HCT116 (cell line): ENCODE measurements around the gene ARHGAP21. TPM values are rescaled to one million over a fixed set of nuclear protein-coding genes. Genes with fewer than 3 reads are reported as not detected.

Experiments
- ATAC-seq: fragments of 200-7000 bp; cut with Tn5 transposase; 2 replicates; pipeline ENCODE4 v1.9.1; 2020; ENCODE audit warnings: mild to moderate bottlenecking, moderate library complexity
- BruUV-seq: library from RNA; stranded (reverse); fragments of 400-500 nt; replicated peaks from 2 replicates; lab custom pipeline; 2021; lab: Mats Ljungman, UMichigan
- CTCF ChIA-PET: fragments of 300-600 bp; sonication (Branson Sonifier 250); formaldehyde crosslinking; loops from one replicate; lab custom pipeline; 2021; ENCODE audit warnings: antibody characterized with exemption; lab: Charles Lee
- POLR2A ChIA-PET: fragments of 300-600, 350-600 bp; sonication (Branson Sonifier 250); formaldehyde crosslinking; loops from one replicate; lab custom pipeline; 2021; ENCODE audit warnings: antibody characterized with exemption; lab: Charles Lee
- RAD21 ChIA-PET, 2 experiments: fragments of 300-600 bp; sonication (Branson Sonifier 250); formaldehyde crosslinking; loops; one replicate each; lab custom pipeline; 2023; ENCODE audit warnings: low total read pairs in 2 of 2; ENCODE audit not compliant: uncharacterized antibody in 2 of 2, unreplicated experiment in 2 of 2, low non-redundant PET in 1 of 2; lab: Charles Lee
- DNase-seq: peaks from one replicate; pipeline ENCODE4 v3.0.0-alpha.2; 2010; ENCODE audit warnings: low read depth, low spot score
- H2AFZ ChIP-seq: fragments of 200-600 bp; shearing (Covaris generic), sonication (generic); 2 replicates; pipeline ENCODE4 v1.6.1; 2017; ENCODE audit warnings: low read depth, mixed run types, mixed read lengths, antibody characterized with exemption, low read length; ENCODE audit not compliant: poor library complexity, severe bottlenecking
- H3K27ac ChIP-seq: 2 replicates; pipeline ENCODE4 v1.5.1; 2012; ENCODE audit warnings: low read depth, low read length
- H3K27me3 ChIP-seq: fragments of 200-600 bp; sonication (generic); 2 replicates; pipeline ENCODE4 v1.6.1; 2016; ENCODE audit warnings: mixed run types, low read length, mixed read lengths; ENCODE audit not compliant: insufficient read depth
- H3K36me3 ChIP-seq, 2 experiments: fragments of 200-500 bp in 1 of 2; fragments of 200-600 bp in 1 of 2; sonication (Bioruptor generic) in 1 of 2; sonication (generic) in 1 of 2; 2 replicates each; pipeline versions ENCODE4 v1.5.1 to v1.6.1; 2014 to 2016; ENCODE audit warnings: low read length in 2 of 2, inconsistent platforms in 1 of 2, mixed read lengths in 1 of 2, mixed run types in 1 of 2; ENCODE audit not compliant: insufficient read depth in 2 of 2, control insufficient read depth in 1 of 2
- H3K4me1 ChIP-seq, 2 experiments: fragments of 200-600 bp in 1 of 2; sonication (generic) in 1 of 2; 2 replicates each; pipeline versions ENCODE4 v1.5.1 to v1.6.1; 2012 to 2017; ENCODE audit warnings: low read length in 2 of 2, inconsistent platforms in 1 of 2, mild to moderate bottlenecking in 1 of 2, mixed read lengths in 1 of 2, mixed run types in 1 of 2, moderate library complexity in 1 of 2; ENCODE audit not compliant: insufficient read depth in 2 of 2, control insufficient read depth in 1 of 2
- H3K4me2 ChIP-seq: fragments of 200-600 bp; sonication (generic); 2 replicates; pipeline ENCODE4 v1.6.1; 2017; ENCODE audit warnings: mixed run types, low read length, mixed read lengths
- H3K4me3 ChIP-seq, 2 experiments: fragments of 200-600 bp in 1 of 2; sonication (generic) in 1 of 2; replicated peaks in 1 of 2; 2 replicates each; pipeline ENCODE4 v1.5.1; 2011 to 2016; ENCODE audit warnings: low read length in 2 of 2, control low read depth in 1 of 2, low read depth in 1 of 2, mild to moderate bottlenecking in 1 of 2, mixed read lengths in 1 of 2, mixed run types in 1 of 2
- H3K79me2 ChIP-seq: fragments of 200-600 bp; sonication (generic); 2 replicates; pipeline ENCODE4 v1.6.1; 2017; ENCODE audit warnings: mild to moderate bottlenecking, mixed run types, low read length, moderate library complexity, mixed read lengths; ENCODE audit not compliant: insufficient read depth
- H3K9ac ChIP-seq: fragments of 200-600 bp; sonication (generic); 2 replicates; pipeline ENCODE4 v1.6.1; 2016; ENCODE audit warnings: low read length, mixed read lengths
- H3K9me2 ChIP-seq: fragments of 200-600 bp; sonication (generic), shearing (Covaris generic); 2 replicates; pipeline ENCODE4 v1.6.1; 2017; ENCODE audit warnings: mixed run types, mild to moderate bottlenecking, moderate library complexity; ENCODE audit not compliant: insufficient read depth
- H3K9me3 ChIP-seq, 2 experiments: fragments of 200-500 bp in 1 of 2; fragments of 200-600 bp in 1 of 2; sonication (Bioruptor generic) in 1 of 2; sonication (generic) in 1 of 2; 2 replicates each; pipeline ENCODE4 v1.6.1; 2014 to 2017; ENCODE audit warnings: low read length in 2 of 2, mixed read lengths in 2 of 2, inconsistent platforms in 1 of 2, low read depth in 1 of 2, mild to moderate bottlenecking in 1 of 2, mixed run types in 1 of 2, moderate library complexity in 1 of 2; ENCODE audit not compliant: control insufficient read depth in 1 of 2, insufficient read depth in 1 of 2
- H4K20me1 ChIP-seq: fragments of 200-600 bp; sonication (generic), shearing (Covaris generic); 2 replicates; pipeline ENCODE4 v1.6.1; 2017; ENCODE audit warnings: mixed run types, mild to moderate bottlenecking, moderate library complexity; ENCODE audit not compliant: insufficient read depth
- CBX3 ChIP-seq: IDR thresholded peaks from 2 replicates; pipeline ENCODE4 v1.6.1; 2012; ENCODE audit warnings: low read depth
- CEBPB ChIP-seq: IDR thresholded peaks from 2 replicates; pipeline ENCODE4 v1.6.1; 2012; ENCODE audit warnings: low read depth
- CTCF ChIP-seq, 3 experiments: fragments of 200-600 bp in 1 of 3; sonication (generic) in 1 of 3; IDR thresholded peaks in 2 of 3; conservative IDR thresholded peaks in 1 of 3; 2 replicates each; pipeline ENCODE4 v1.5.1; 2012 to 2017; ENCODE audit warnings: low read depth in 2 of 3, low read length in 2 of 3, antibody characterized with exemption in 1 of 3, borderline replicate concordance in 1 of 3, control low read depth in 1 of 3, mild to moderate bottlenecking in 1 of 3, mixed read lengths in 1 of 3, mixed run types in 1 of 3, moderate library complexity in 1 of 3; ENCODE audit not compliant: insufficient read depth in 1 of 3
- EZH2 ChIP-seq: fragments of 200-600 bp; sonication (generic); IDR thresholded peaks from 2 replicates; pipeline ENCODE4 v1.6.1; 2017; ENCODE audit warnings: antibody characterized with exemption, mixed run types
- EZH2phosphoT487 ChIP-seq: fragments of 200-600 bp; IDR thresholded peaks from 2 replicates; pipeline ENCODE4 v1.6.1; 2018; ENCODE audit warnings: antibody characterized with exemption, borderline replicate concordance
- JUND ChIP-seq: IDR thresholded peaks from 2 replicates; pipeline ENCODE4 v1.6.1; 2012
- MAX ChIP-seq: IDR thresholded peaks from 2 replicates; pipeline ENCODE4 v1.6.1; 2012
- POLR2A ChIP-seq: IDR thresholded peaks from 2 replicates; pipeline ENCODE4 v1.7.0; 2011; ENCODE audit warnings: borderline replicate concordance; ENCODE audit not compliant: insufficient read depth, insufficient read length; ENCODE audit errors: extremely low read depth
- POLR2AphosphoS5 ChIP-seq: IDR thresholded peaks from 2 replicates; pipeline ENCODE4 v1.6.1; 2011; ENCODE audit warnings: mild to moderate bottlenecking, low read depth, low read length, moderate library complexity
- REST ChIP-seq: IDR thresholded peaks from 2 replicates; pipeline ENCODE4 v1.6.1; 2012; ENCODE audit warnings: low read depth
- SIN3A ChIP-seq: IDR thresholded peaks from 2 replicates; pipeline ENCODE4 v1.6.1; 2012; ENCODE audit warnings: low read depth
- SP1 ChIP-seq: IDR thresholded peaks from 2 replicates; pipeline ENCODE4 v1.6.1; 2012; ENCODE audit warnings: low read depth
- TCF7L2 ChIP-seq: IDR thresholded peaks from 2 replicates; pipeline ENCODE4 v1.7.0; 2011; ENCODE audit warnings: borderline replicate concordance, inconsistent platforms; ENCODE audit not compliant: insufficient read depth, insufficient read length; ENCODE audit errors: extremely low read depth
- YY1 ChIP-seq: IDR thresholded peaks from 2 replicates; pipeline ENCODE4 v1.6.1; 2011; ENCODE audit warnings: low read length, low read depth, moderate library complexity, mild to moderate bottlenecking; ENCODE audit not compliant: insufficient replicate concordance; ENCODE audit errors: extremely low read depth
- ZFX ChIP-seq: fragments of 450-650 bp; IDR thresholded peaks from 2 replicates; pipeline ENCODE4 v1.6.1; 2017
- ZNF274 ChIP-seq: fragments of 200-500 bp; sonication (Bioruptor generic); IDR thresholded peaks from 2 replicates; pipeline ENCODE4 v1.6.1; 2014; ENCODE audit warnings: mild to moderate bottlenecking, low read depth, low read length, inconsistent platforms
- intact Hi-C: fragments of 100-400 bp; cut with micrococcal nuclease; formaldehyde crosslinking; loops from 2 replicates; pipeline ENCODE4 v1.10.0; 2022
- total RNA-seq: library from RNA; stranded (reverse); gene quantifications from one replicate; pipeline ENCODE4 v1.2.1, GENCODE V29; 2021; ENCODE audit not compliant: unreplicated experiment
- TF ChIP-seq, protein P1 (sequence below): IDR thresholded peaks from 2 replicates; pipeline ENCODE4 v1.6.1; 2012
- TF ChIP-seq, protein P2 (sequence below): IDR thresholded peaks from 2 replicates; pipeline ENCODE4 v1.6.1; 2011; ENCODE audit warnings: mild to moderate bottlenecking, low read length, moderate library complexity; ENCODE audit not compliant: insufficient replicate concordance; ENCODE audit errors: extremely low read depth

The ARHGAP21 gene
- total RNA-seq, 1 experiment from 2014 or later: 47.7 TPM

DNA sequence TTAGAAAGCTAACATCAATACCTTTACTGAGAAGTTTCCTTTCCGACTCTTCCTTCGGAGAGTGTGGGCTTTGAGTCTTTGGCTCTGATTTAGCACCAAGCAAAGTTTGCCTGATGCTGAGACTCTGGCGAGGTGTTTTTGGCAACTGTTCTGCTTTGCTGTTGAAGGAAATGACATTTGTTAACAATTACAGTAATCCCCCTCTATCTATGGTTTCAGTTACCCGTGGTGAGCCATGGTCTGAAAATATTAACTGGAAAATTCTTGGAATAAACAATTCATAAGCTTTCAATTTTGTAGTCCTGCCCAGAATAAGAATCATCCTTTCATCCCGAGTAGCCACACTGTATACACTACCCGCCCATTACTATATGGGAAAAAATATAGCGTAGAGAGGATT lies 126.3 kb downstream of the ARHGAP21 start:
- DNase-seq (no peak), ATAC-seq (no peak)
- no peaks in the 10 kb centered on the region for H3K9me2 ChIP-seq
- no peak overlapping the region for H3K9ac ChIP-seq
- no TSS peak for BruUV-seq
- CTCF ChIA-PET: no interaction called here
- H3K4me1 ChIP-seq: no peaks in the 10 kb centered on the region
- no peak overlapping the region for H3K27ac ChIP-seq
- H3K4me2 ChIP-seq: no peak overlapping the region
- RAD21 ChIA-PET: no interaction called here
- no peak overlapping the region for H2AFZ ChIP-seq
- TF ChIP-seq EZH2: no peak
- TF ChIP-seq POLR2A: no peak
- TF ChIP-seq POLR2AphosphoS5: no peak
- no peak for TF ChIP-seq MAX
- no peak for TF ChIP-seq CEBPB
- no peak for TF ChIP-seq CBX3
- no peak for TF ChIP-seq EZH2phosphoT487
- no peak for TF ChIP-seq CTCF (IDR thresholded peaks at IDR 0.05 in 2 of 3, conservative IDR thresholded peaks at IDR 0.05 in 1 of 3; ENCODE audit: borderline replicate concordance in 1 of 3, insufficient read depth in 1 of 3, low read depth in 2 of 3, low read length in 2 of 3)
- TF ChIP-seq, protein P1, sequence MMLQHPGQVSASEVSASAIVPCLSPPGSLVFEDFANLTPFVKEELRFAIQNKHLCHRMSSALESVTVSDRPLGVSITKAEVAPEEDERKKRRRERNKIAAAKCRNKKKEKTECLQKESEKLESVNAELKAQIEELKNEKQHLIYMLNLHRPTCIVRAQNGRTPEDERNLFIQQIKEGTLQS: no peak
- TF ChIP-seq JUND: no peak
- TF ChIP-seq SIN3A: no peak
- TF ChIP-seq REST: no peak
- TF ChIP-seq, protein P2, sequence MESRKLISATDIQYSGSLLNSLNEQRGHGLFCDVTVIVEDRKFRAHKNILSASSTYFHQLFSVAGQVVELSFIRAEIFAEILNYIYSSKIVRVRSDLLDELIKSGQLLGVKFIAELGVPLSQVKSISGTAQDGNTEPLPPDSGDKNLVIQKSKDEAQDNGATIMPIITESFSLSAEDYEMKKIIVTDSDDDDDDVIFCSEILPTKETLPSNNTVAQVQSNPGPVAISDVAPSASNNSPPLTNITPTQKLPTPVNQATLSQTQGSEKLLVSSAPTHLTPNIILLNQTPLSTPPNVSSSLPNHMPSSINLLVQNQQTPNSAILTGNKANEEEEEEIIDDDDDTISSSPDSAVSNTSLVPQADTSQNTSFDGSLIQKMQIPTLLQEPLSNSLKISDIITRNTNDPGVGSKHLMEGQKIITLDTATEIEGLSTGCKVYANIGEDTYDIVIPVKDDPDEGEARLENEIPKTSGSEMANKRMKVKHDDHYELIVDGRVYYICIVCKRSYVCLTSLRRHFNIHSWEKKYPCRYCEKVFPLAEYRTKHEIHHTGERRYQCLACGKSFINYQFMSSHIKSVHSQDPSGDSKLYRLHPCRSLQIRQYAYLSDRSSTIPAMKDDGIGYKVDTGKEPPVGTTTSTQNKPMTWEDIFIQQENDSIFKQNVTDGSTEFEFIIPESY: no peak
- TF ChIP-seq SP1: no peak
- TF ChIP-seq TCF7L2: no peak
- TF ChIP-seq ZNF274: no peak
- no peak for TF ChIP-seq ZFX
- no peak for TF ChIP-seq YY1
- POLR2A ChIA-PET: no interaction called here
- no peaks in the 10 kb centered on the region for H3K27me3 ChIP-seq
- no peak overlapping the region for H3K4me3 ChIP-seq
- intact Hi-C loops: no loop called here
- no peaks in the 10 kb centered on the region for H4K20me1 ChIP-seq
- peaks cover 13 to 19% of the 10 kb centered on the region in 2 experiments; a peak in 3 of 4 replicates for H3K36me3 ChIP-seq
- H3K9me3 ChIP-seq: no peaks in the 10 kb centered on the region
- no peaks in the 10 kb centered on the region for H3K79me2 ChIP-seq
